Fibroblast of the conjunctiva (primary cell): ENCODE data around the gene IL6ST.
A peak's percentile ranks its signal among the peaks of the same experiment; 100 is the strongest.
"Not testable (repeated sequence)": the region's sequence is repeated elsewhere in the genome, so short reads cannot be mapped to it uniquely, and the experiment has no call there.

Experiments used
- DNase-seq: peaks from one replicate; pipeline ENCODE4 v3.0.0-alpha.2; 2010; ENCODE audit warnings: low read depth

Gene IL6ST

GRCh38 chr5:55994495-55994997 lies at the start of gene IL6ST:
TSS of gene IL6ST (minus strand) at chr5:55994963. CDS start at chr5:55976278, 18,685 bp downstream.
- DNase-seq, result no peak

- no peak for DNase-seq
These were observed 45.2 kb upstream of the IL6ST start for GRCh38 chr5:56039985-56040384.

- DNase-seq, result not testable (repeated sequence)
These were observed 43.4 kb upstream of the IL6ST start for GRCh38 chr5:56038206-56038605.

- DNase-seq, result no peak
These were observed 42.8 kb upstream of the IL6ST start for GRCh38 chr5:56037531-56038010.

GRCh38 chr5:56035394-56035793 lies 40.6 kb upstream of the IL6ST start:
- DNase-seq, result not testable (repeated sequence)

GRCh38 chr5:56029871-56030630 lies 35.3 kb upstream of the IL6ST start:
- not testable (repeated sequence) for DNase-seq

GRCh38 chr5:56029457-56029856 lies 34.7 kb upstream of the IL6ST start:
- no peak for DNase-seq

- DNase-seq, result no peak
These were observed 33.9 kb upstream of the IL6ST start for GRCh38 chr5:56028708-56029107.

- DNase-seq, result peak; percentile 58
These were observed 32.1 kb upstream of the IL6ST start for GRCh38 chr5:56026863-56027300.

GRCh38 chr5:56025151-56025885 lies 30.6 kb upstream of the IL6ST start:
- no peak for DNase-seq

- no peak for DNase-seq
These were observed 30.0 kb upstream of the IL6ST start for GRCh38 chr5:56024810-56025150.

- no peak for DNase-seq
These were observed 28.5 kb upstream of the IL6ST start for GRCh38 chr5:56023296-56023695.

GRCh38 chr5:56019306-56020272 lies 24.8 kb upstream of the IL6ST start:
- peak; percentile 51 for DNase-seq

- DNase-seq, result no peak
These were observed 24.1 kb upstream of the IL6ST start for GRCh38 chr5:56018832-56019231.

- not testable (repeated sequence) for DNase-seq
These were observed 19.9 kb upstream of the IL6ST start for GRCh38 chr5:56014701-56015100.

GRCh38 chr5:56013939-56014338 lies 19.2 kb upstream of the IL6ST start:
- not testable (repeated sequence) for DNase-seq

- no peak for DNase-seq
These were observed 17.7 kb upstream of the IL6ST start for GRCh38 chr5:56012281-56012963.

GRCh38 chr5:56011835-56012234 lies 17.1 kb upstream of the IL6ST start:
- DNase-seq, result peak; percentile 77

GRCh38 chr5:56010431-56010830 lies 15.7 kb upstream of the IL6ST start:
- no peak for DNase-seq

GRCh38 chr5:56006600-56006999 lies 11.8 kb upstream of the IL6ST start:
- DNase-seq, result no peak

GRCh38 chr5:56006094-56006493 lies 11.3 kb upstream of the IL6ST start:
- no peak for DNase-seq
